SU-DHL-6 (cell line): ENCODE data around the gene EEIG2.

Experiments
- CTCF ChIP-seq: fragments of 200-600 bp; sonication (generic); IDR thresholded peaks from one replicate; pipeline ENCODE4 v1.5.1; 2017; ENCODE audit warnings: antibody characterized with exemption, mild to moderate bottlenecking, low read length, moderate library complexity; ENCODE audit not compliant: insufficient read depth, poor library complexity, severe bottlenecking
- EZH2phosphoT487 ChIP-seq: fragments of 200-600 bp; sonication (generic), shearing (Covaris generic); conservative IDR thresholded peaks from 2 replicates; pipeline ENCODE4 v1.6.1; 2018; ENCODE audit warnings: mild to moderate bottlenecking, antibody characterized with exemption, low read length, moderate library complexity, mixed read lengths

- TF ChIP-seq CTCF (no peak), EZH2phosphoT487 (no peak)
Observed at GRCh38 chr1:108541861-108542260, 18.0 kb upstream of the EEIG2 start.
